GM21381 (cell line): ENCODE data around the gene CTLA4.
A peak's percentile ranks its signal among the peaks of the same experiment; 100 is the strongest.
"Not testable (repeated sequence)": the region's sequence is repeated elsewhere in the genome, so short reads cannot be mapped to it uniquely, and the experiment has no call there.

ENCODE experiments used
- ATAC-seq: cut with Tn5 transposase; IDR thresholded peaks from one replicate; pipeline ENCODE4 v1.9.1; 2021; ENCODE audit warnings: mild to moderate bottlenecking, moderate library complexity; ENCODE audit not compliant: unreplicated experiment

CTLA4 gene

GRCh38 chr2:203855274-203855673, 12.3 kb upstream of the CTLA4 start:
- ATAC-seq: no peak

GRCh38 chr2:203857656-203858055, 9.9 kb upstream of the CTLA4 start:
- ATAC-seq: no peak

GRCh38 chr2:203858176-203858575, 9.4 kb upstream of the CTLA4 start:
- no peak for ATAC-seq

- no peak for ATAC-seq
Measured at GRCh38 chr2:203859030-203859789, 8.4 kb upstream of the CTLA4 start.

GRCh38 chr2:203861197-203861596, 6.4 kb upstream of the CTLA4 start:
- ATAC-seq: no peak

- ATAC-seq: no peak
Measured at GRCh38 chr2:203861607-203862006, 6.0 kb upstream of the CTLA4 start.

- no peak for ATAC-seq
Measured at GRCh38 chr2:203869223-203870042, 1.9 kb downstream of the CTLA4 start.

GRCh38 chr2:203870481-203870880, 2.9 kb downstream of the CTLA4 start:
- ATAC-seq: no peak

GRCh38 chr2:203870941-203871340, 3.4 kb downstream of the CTLA4 start:
- no peak for ATAC-seq

GRCh38 chr2:203871371-203871983, 3.9 kb downstream of the CTLA4 start:
- peak; percentile 93 for ATAC-seq

GRCh38 chr2:203873461-203873860, 5.9 kb downstream of the CTLA4 start:
- no peak for ATAC-seq

GRCh38 chr2:203873921-203874631, 6.5 kb downstream of the CTLA4 start:
- no peak for ATAC-seq

- ATAC-seq: no peak
Measured at GRCh38 chr2:203875471-203875870, 7.9 kb downstream of the CTLA4 start.

GRCh38 chr2:203876328-203876727, 8.8 kb downstream of the CTLA4 start:
- ATAC-seq: no peak

GRCh38 chr2:203878063-203878462, 10.5 kb downstream of the CTLA4 start:
- ATAC-seq: no peak

- ATAC-seq: no peak
Measured at GRCh38 chr2:203880557-203881125, 13.1 kb downstream of the CTLA4 start.

- not testable (repeated sequence) for ATAC-seq
Measured at GRCh38 chr2:203881185-203881584, 13.6 kb downstream of the CTLA4 start.

- no peak for ATAC-seq
Measured at GRCh38 chr2:203882551-203882950, 15.0 kb downstream of the CTLA4 start.

GRCh38 chr2:203886661-203887151, 19.1 kb downstream of the CTLA4 start:
- no peak for ATAC-seq

- no peak for ATAC-seq
Measured at GRCh38 chr2:203887677-203888076, 20.1 kb downstream of the CTLA4 start.

- ATAC-seq: no peak
Measured at GRCh38 chr2:203889542-203889941, 22.0 kb downstream of the CTLA4 start.
